Stimulated activated CD4-positive, alpha-beta T cell treated with anti-CD3 and anti-CD28 coated beads, Interleukin-2, amount 100 ng/mL, for 48 hours (primary cell): Measurements from ENCODE around the gene STK11.
"Not testable (repeated sequence)": the region's sequence is repeated elsewhere in the genome, so short reads cannot be mapped to it uniquely, and the experiment has no call there.

ENCODE experiments used
- DNase-seq, 2 donors: peaks; one replicate each; pipeline ENCODE4 v3.0.0-alpha.2; 2020

The STK11 gene

GRCh38 chr19:1169411-1169791 is 36.2 kb upstream of the STK11 start:
- no peak for DNase-seq

- no peak for DNase-seq
Measured at GRCh38 chr19:1169921-1170885, 35.4 kb upstream of the STK11 start.

- no peak for DNase-seq
Measured at GRCh38 chr19:1170938-1171754, 34.4 kb upstream of the STK11 start.

- DNase-seq: no peak
Measured at GRCh38 chr19:1171755-1172352, 33.7 kb upstream of the STK11 start.

- DNase-seq: no peak
Measured at GRCh38 chr19:1172353-1173158, 33.0 kb upstream of the STK11 start.

GRCh38 chr19:1173159-1173844 is 32.3 kb upstream of the STK11 start:
- DNase-seq: no peak

GRCh38 chr19:1173845-1174809 is 31.5 kb upstream of the STK11 start, which contains the start of gene SBNO2:
TSS of gene SBNO2 (minus strand) at chr19:1174268. CDS start at chr19:1154276, 19,992 bp downstream.
- DNase-seq: peak; percentile 98 to 99

GRCh38 chr19:1177322-1178114 is 28.1 kb upstream of the STK11 start:
- no peak for DNase-seq

- DNase-seq: no peak
Measured at GRCh38 chr19:1181606-1182005, 24.0 kb upstream of the STK11 start.

GRCh38 chr19:1182068-1182467 is 23.5 kb upstream of the STK11 start:
- no peak for DNase-seq

- DNase-seq: no peak
Measured at GRCh38 chr19:1182727-1183126, 22.9 kb upstream of the STK11 start.

GRCh38 chr19:1183543-1184172 is 21.9 kb upstream of the STK11 start:
- no peak for DNase-seq

- peak; percentile 41 to 58 for DNase-seq
Measured at GRCh38 chr19:1189419-1189818, 16.2 kb upstream of the STK11 start.

- DNase-seq: no peak
Measured at GRCh38 chr19:1199531-1199930, 6.0 kb upstream of the STK11 start.

GRCh38 chr19:1200614-1201013 is 5.0 kb upstream of the STK11 start:
- DNase-seq: not testable (repeated sequence)

GRCh38 chr19:1206150-1206863 is 729 bp downstream of the STK11 start:
- DNase-seq: no peak

- peak in 1 of 2 donors; percentile 21 for DNase-seq
Measured at GRCh38 chr19:1206864-1207450, 1.4 kb downstream of the STK11 start.

GRCh38 chr19:1208830-1209229 is 3.3 kb downstream of the STK11 start:
- not testable (repeated sequence) for DNase-seq
